ENCODE data around the gene PPARGC1A. TPM values are rescaled to one million over a fixed set of nuclear protein-coding genes. Genes with fewer than 3 reads are reported as not detected.

PPARGC1A gene
- total and polyA plus RNA-seq, 7 donors = 2.0 to 8.6 (median 4.7) TPM

DNA sequence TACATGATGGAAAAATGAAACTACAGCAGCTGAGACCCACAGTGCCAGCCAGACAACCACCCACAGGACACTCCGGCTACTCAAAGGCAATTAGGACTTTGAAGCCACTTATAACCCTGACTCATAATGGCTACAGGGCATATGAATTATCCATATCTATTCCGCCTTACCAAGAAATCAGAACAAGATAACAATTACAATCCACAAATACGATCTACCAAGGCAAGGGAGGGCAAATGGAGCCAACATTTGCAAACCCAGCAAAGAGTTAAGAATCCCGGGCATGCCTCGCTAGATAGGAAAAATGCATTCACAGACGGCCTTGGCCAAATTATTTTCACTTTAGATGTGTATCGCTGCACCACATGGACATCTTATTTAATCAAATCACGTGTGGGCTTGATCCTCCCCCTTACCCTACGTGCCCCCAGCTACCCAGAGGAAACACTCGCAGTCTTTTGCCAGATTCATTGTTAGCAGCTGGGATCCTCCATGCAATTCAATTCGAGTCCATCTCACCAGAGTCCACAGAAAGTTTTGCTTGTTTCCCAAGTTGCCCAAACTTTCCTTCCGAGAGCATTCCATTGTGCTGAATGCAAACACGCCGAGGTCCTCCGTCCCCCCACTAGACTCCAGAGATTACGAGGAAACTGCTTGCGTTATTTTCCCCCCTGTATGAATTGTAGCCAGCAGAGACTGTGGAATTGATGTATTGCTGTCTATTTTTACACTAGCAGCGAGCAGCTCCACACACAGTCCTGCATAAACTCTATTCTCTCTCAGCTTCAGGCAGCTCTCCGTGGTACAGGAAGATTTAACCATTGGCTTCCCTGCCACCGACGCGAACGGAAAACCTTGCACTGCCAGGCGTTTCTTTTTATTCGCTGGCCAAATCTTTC, 1.2 kb downstream of the PPARGC1A start:
- no peaks in the 10 kb centered on the region for H3K27me3 ChIP-seq
- peak; percentile 64 for DNase-seq
- TF ChIP-seq EP300 (IDR thresholded peaks at IDR 0.05) (no peak), POLR2AphosphoS5 (IDR thresholded peaks at IDR 0.05) (peak in 3 of 4 donors; percentile 25 to 62 (median 57))
- no peaks in the 10 kb centered on the region for H3K36me3 ChIP-seq
- H3K4me1 ChIP-seq = peaks cover 0 to 40% (median 15%) of the 10 kb centered on the region in 4 donors
- H3K27ac ChIP-seq = peak overlapping the region; percentile 78 to 90 (median 86)
- peak overlapping the region; percentile 36 to 57 (median 52) for H3K4me3 ChIP-seq
- H3K9me3 ChIP-seq = no peaks in the 10 kb centered on the region
- 3 to 16% methylated on average over 25 of the region's 25 CpGs for WGBS, 2 donors
- intact Hi-C loops (cut with DNase I) = no loop called here

DNA sequence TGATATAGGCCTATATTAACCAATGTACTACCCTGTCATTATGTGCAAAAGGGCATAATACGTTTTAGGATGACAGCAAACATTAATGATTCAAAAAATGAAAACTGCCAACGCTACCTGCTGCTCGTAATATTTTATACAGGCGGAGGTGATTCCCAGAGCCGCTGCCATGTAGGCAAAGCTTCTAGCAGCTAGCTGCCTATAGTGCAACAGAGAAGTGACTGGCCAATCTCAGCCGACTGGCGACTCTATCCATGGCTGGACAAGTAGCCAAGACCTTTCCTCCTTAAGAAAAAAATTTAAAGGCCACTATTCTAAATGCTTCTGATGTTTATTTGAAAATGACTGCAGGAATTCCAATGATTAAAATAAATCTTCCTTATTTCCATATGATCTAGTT, 1.9 kb downstream of the PPARGC1A start:
- no peaks in the 10 kb centered on the region for H3K27me3 ChIP-seq
- TF ChIP-seq, protein P1, sequence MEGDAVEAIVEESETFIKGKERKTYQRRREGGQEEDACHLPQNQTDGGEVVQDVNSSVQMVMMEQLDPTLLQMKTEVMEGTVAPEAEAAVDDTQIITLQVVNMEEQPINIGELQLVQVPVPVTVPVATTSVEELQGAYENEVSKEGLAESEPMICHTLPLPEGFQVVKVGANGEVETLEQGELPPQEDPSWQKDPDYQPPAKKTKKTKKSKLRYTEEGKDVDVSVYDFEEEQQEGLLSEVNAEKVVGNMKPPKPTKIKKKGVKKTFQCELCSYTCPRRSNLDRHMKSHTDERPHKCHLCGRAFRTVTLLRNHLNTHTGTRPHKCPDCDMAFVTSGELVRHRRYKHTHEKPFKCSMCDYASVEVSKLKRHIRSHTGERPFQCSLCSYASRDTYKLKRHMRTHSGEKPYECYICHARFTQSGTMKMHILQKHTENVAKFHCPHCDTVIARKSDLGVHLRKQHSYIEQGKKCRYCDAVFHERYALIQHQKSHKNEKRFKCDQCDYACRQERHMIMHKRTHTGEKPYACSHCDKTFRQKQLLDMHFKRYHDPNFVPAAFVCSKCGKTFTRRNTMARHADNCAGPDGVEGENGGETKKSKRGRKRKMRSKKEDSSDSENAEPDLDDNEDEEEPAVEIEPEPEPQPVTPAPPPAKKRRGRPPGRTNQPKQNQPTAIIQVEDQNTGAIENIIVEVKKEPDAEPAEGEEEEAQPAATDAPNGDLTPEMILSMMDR (IDR thresholded peaks at IDR 0.05) = no peak
- peak in 1 of 4 donors; percentile 8 for TF ChIP-seq POLR2AphosphoS5 (IDR thresholded peaks at IDR 0.05)
- no peaks in the 10 kb centered on the region for H3K36me3 ChIP-seq
- peak overlapping the region; percentile 78 to 90 (median 86) for H3K27ac ChIP-seq
- intact Hi-C loops (cut with DNase I) = no loop called here
- DNase-seq = no peak
- H3K4me1 ChIP-seq = peaks cover 0 to 43% (median 17%) of the 10 kb centered on the region in 4 donors
- H3K4me3 ChIP-seq = peak overlapping the region; percentile 36 to 57 (median 52)
- 13 to 62% methylated on average over 7 of the region's 7 CpGs for WGBS, 2 donors
- no peaks in the 10 kb centered on the region for H3K9me3 ChIP-seq

DNA sequence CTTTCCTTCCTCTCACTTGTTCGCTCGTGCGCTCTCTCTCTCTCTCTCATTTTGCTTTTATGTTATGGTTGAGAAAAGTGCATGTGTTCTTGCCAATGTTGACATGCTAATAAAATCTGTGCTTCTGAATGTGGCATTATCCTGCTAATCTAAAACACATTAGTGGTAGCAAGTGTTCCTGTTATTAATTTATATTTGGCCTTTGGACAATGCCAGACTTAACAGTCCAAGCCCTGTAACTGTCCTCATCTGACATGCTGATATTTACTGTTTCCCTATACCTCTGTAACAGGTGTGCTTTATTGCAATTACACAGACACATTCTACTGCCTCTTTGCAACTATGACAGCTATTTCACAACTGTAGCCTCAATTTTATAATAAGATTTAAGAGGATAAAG, 2.7 kb downstream of the PPARGC1A start:
- intact Hi-C loops (cut with DNase I) = no loop called here
- no peaks in the 10 kb centered on the region for H3K9me3 ChIP-seq
- TF ChIP-seq EP300 (IDR thresholded peaks at IDR 0.05) (no peak), POLR2AphosphoS5 (IDR thresholded peaks at IDR 0.05) (no peak), POLR2A (IDR thresholded peaks at IDR 0.05) (no peak)
- TF ChIP-seq, protein P1 (IDR thresholded peaks at IDR 0.05) = no peak
- H3K27me3 ChIP-seq = no peaks in the 10 kb centered on the region
- 32 to 68% methylated on average over 3 of the region's 3 CpGs for WGBS, 2 donors
- H3K4me1 ChIP-seq = peaks cover 0 to 50% (median 19%) of the 10 kb centered on the region in 4 donors
- peak overlapping the region; percentile 78 to 90 (median 86) for H3K27ac ChIP-seq
- no peak overlapping the region for H3K4me3 ChIP-seq
- no peaks in the 10 kb centered on the region for H3K36me3 ChIP-seq
- no peak for DNase-seq

DNA sequence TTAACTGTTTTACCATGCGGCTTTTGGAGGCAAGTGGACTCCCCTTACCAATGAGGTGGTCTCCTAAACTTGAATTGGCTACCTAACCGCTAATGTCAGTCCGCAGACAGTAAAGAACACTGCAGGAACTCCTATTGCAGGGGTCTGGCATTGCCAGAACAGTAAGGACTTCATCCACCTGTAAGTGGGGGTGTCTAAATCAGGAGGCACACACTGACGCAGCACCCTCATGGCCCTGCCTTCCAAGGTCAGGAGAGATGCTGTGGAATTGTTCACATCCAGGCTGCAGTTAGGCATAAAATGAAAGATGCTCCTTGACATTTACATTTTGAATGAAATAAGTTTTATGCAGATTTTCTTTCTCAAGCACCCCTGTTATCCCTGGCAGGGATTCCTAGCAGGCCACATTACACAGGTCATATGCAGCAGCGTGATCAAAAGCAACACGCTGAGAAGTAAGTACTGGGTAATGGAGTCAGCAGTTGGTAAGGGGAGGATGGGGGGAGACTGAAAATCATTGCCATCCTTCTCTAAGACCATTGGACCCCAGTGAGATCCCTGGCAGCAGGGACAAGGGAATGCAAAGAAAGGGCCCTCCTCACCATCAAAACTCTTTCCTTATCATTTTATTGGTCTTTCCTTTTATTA, 3.8 kb downstream of the PPARGC1A start:
- Histone ChIP-seq H3K4me1 (peaks cover 0 to 50% (median 20%) of the 10 kb centered on the region in 4 donors), H3K27me3 (no peaks in the 10 kb centered on the region), H3K4me3 (no peak overlapping the region), H3K27ac (peak overlapping the region; percentile 34 to 90 (median 86)), H3K9me3 (no peaks in the 10 kb centered on the region), H3K36me3 (no peaks in the 10 kb centered on the region)
- intact Hi-C loops (cut with DNase I) = no loop called here
- TF ChIP-seq POLR2A (IDR thresholded peaks at IDR 0.05) = no peak
- no peak for TF ChIP-seq EP300 (IDR thresholded peaks at IDR 0.05)
- TF ChIP-seq, protein P1 (IDR thresholded peaks at IDR 0.05) = no peak
- TF ChIP-seq POLR2AphosphoS5 (IDR thresholded peaks at IDR 0.05) = no peak
- DNase-seq = no peak
- WGBS, 2 donors = 93 to 95% methylated on average over 6 of the region's 6 CpGs

DNA sequence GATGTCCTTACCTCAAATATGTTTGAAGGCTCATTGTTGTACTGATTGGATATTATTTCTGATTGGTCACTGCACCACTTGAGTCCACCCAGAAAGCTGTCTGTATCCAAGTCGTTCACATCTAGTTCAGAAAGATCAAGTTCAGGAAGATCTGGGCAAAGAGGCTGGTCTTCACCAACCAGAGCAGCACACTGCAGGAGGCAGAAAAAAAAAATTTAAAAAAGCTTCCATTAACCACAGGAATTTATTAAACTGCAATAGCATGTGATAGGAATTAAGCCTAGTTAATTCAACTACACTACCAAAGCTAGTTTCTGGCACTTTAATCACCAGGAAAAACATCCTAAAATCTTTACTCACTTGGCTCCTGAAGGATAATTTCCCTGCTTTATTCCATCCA, 5.1 kb downstream of the PPARGC1A start:
- intact Hi-C loops (cut with DNase I) = no loop called here
- 62 to 76% methylated on average over 1 of the region's 1 CpG for WGBS, 2 donors
- Histone ChIP-seq H3K27me3 (no peaks in the 10 kb centered on the region), H3K27ac (peak overlapping the region in 3 of 4 donors; percentile 28 to 90 (median 89)), H3K4me3 (no peak overlapping the region), H3K9me3 (no peaks in the 10 kb centered on the region), H3K4me1 (peaks cover 0 to 51% (median 20%) of the 10 kb centered on the region in 4 donors), H3K36me3 (no peaks in the 10 kb centered on the region)
- TF ChIP-seq EP300 (IDR thresholded peaks at IDR 0.05) = no peak
- TF ChIP-seq, protein P1 (IDR thresholded peaks at IDR 0.05) = no peak
- TF ChIP-seq POLR2AphosphoS5 (IDR thresholded peaks at IDR 0.05) = no peak
- no peak for TF ChIP-seq POLR2A (IDR thresholded peaks at IDR 0.05)
- no peak for DNase-seq
